Prostate gland (tissue), 2 donors: ENCODE measurements around the gene MRLN. TPM values are rescaled to one million over a fixed set of nuclear protein-coding genes. Genes with fewer than 3 reads are reported as not detected.

Experiments used
- DNase-seq: peaks from one replicate; pipeline ENCODE4 v3.0.0-alpha.2; 2019; ENCODE audit warnings: low spot score
- H3K27ac ChIP-seq, 2 donors: fragments of 200-600 bp; sonication (generic); 2 replicates each; pipeline ENCODE4 v1.5.1; 2017 to 2019
- H3K27me3 ChIP-seq: fragments of 200-600 bp; sonication (generic); replicated peaks from 2 replicates; pipeline ENCODE4 v1.5.1; 2019; ENCODE audit not compliant: insufficient read depth
- H3K36me3 ChIP-seq, 2 donors: fragments of 200-600 bp; sonication (generic); 1 replicate in 1 of 2; 2 replicates in 1 of 2; pipeline versions ENCODE4 v1.5.1 to v1.8.1; 2017 to 2019
- H3K4me1 ChIP-seq: fragments of 200-600 bp; sonication (generic); replicated peaks from 2 replicates; pipeline ENCODE4 v1.5.1; 2019
- H3K4me3 ChIP-seq, 2 donors: fragments of 200-600 bp; sonication (generic); 2 replicates each; pipeline ENCODE4 v1.5.1; 2017 to 2019
- H3K9me3 ChIP-seq: fragments of 200-600 bp; sonication (generic); 2 replicates; pipeline ENCODE4 v1.5.1; 2017
- POLR2A ChIP-seq: fragments of 450-650 bp; IDR thresholded peaks from one replicate; pipeline ENCODE4 v1.6.1; 2016; ENCODE audit warnings: antibody characterized with exemption, mild to moderate bottlenecking
- POLR2AphosphoS5 ChIP-seq: sonication (generic); formaldehyde crosslinking; IDR thresholded peaks from one replicate; pipeline ENCODE4 v1.6.1; 2017; ENCODE audit warnings: antibody characterized with exemption
- whole genome bisulfite sequencing: methylation state at CpG from one replicate; pipeline ENCODE4 v1.1.5; 2018; 5-methylcytosine and 5-hydroxymethylcytosine counted together
- intact Hi-C: fragments of 100-400 bp; cut with DNase I; formaldehyde crosslinking; loops from one replicate; pipeline ENCODE4 v1.14.2; 2022
- total RNA-seq, 2 donors: library from RNA; depleted of rRNA; stranded (reverse); fragments of >200 nt; gene quantifications; one replicate each; pipeline ENCODE4 v1.1.0, GENCODE V29; 2016
- TF ChIP-seq, protein P1 (sequence below), 4 experiments: fragments of 200-600 bp in 2 of 4; fragments of 450-650 bp in 2 of 4; sonication (generic) in 2 of 4; IDR thresholded peaks; 1 replicate in 3 of 4; 2 replicates in 1 of 4; pipeline ENCODE4 v1.5.1; 2016 to 2019; ENCODE audit warnings: antibody characterized with exemption in 4 of 4, mild to moderate bottlenecking in 2 of 4, moderate library complexity in 2 of 4

Gene MRLN
- total RNA-seq, 2 donors from 2014 or later, result not detected

DNA sequence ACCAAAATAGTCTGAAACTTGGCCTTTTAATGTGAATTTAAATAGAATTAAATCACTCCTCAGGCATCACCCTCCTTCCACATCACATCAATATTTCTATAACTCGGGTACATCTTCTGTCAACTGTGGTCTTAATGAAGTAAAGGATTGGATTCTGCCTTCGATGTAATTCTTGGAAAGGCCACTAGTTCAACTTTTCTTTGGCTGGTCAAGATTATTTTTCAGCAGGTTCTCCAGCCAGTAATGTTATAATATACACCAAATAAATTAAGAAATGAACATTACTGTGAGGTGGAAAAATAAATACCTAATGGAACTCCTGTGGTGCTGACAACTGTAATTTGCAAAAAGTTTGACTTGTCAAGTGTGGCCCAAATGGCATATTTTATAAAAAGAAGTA, 33.9 kb downstream of the MRLN start:
- Histone ChIP-seq H3K27me3 (no peaks in the 10 kb centered on the region), H3K9me3 (no peaks in the 10 kb centered on the region), H3K27ac (peak overlapping the region in 1 of 2 donors; percentile 22), H3K36me3 (no peaks in the 10 kb centered on the region), H3K4me1 (no peaks in the 10 kb centered on the region), H3K4me3 (no peak overlapping the region)
- WGBS, result 54% methylated on average over 2 of the region's 2 CpGs
- DNase-seq, result no peak
- TF ChIP-seq, protein P1, sequence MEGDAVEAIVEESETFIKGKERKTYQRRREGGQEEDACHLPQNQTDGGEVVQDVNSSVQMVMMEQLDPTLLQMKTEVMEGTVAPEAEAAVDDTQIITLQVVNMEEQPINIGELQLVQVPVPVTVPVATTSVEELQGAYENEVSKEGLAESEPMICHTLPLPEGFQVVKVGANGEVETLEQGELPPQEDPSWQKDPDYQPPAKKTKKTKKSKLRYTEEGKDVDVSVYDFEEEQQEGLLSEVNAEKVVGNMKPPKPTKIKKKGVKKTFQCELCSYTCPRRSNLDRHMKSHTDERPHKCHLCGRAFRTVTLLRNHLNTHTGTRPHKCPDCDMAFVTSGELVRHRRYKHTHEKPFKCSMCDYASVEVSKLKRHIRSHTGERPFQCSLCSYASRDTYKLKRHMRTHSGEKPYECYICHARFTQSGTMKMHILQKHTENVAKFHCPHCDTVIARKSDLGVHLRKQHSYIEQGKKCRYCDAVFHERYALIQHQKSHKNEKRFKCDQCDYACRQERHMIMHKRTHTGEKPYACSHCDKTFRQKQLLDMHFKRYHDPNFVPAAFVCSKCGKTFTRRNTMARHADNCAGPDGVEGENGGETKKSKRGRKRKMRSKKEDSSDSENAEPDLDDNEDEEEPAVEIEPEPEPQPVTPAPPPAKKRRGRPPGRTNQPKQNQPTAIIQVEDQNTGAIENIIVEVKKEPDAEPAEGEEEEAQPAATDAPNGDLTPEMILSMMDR (IDR thresholded peaks at IDR 0.05), result peak in 1 of 4 experiments; percentile 12
- no peak for TF ChIP-seq POLR2A
- intact Hi-C loops, result loop anchor here (10.0 kb wide), 1 partner anchor 175 kb away; no protein-coding TSS in a partner anchor

DNA sequence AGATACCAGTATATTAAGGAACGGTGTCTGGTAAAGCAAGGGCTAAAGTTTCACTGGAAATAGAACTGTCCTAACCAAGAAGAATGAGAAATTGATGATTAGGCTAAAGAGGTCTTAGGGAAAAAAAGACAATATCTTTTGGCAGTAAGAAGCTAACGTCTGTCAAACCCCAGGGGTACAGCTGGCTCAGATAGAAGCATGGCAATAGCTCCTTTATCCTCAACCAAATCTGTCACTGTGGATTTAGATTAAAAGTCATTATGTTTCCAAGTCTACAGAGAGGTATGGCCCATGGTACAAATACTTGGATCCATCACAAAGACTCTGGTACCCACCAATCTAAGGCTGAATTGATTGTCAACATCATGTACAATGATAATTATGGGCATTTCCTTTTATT, 35.0 kb downstream of the MRLN start:
- Histone ChIP-seq H3K27me3 (no peaks in the 10 kb centered on the region), H3K4me3 (no peak overlapping the region), H3K36me3 (no peaks in the 10 kb centered on the region), H3K27ac (no peak overlapping the region), H3K4me1 (no peaks in the 10 kb centered on the region), H3K9me3 (no peaks in the 10 kb centered on the region)
- TF ChIP-seq, protein P1 (IDR thresholded peaks at IDR 0.05), result no peak
- TF ChIP-seq POLR2AphosphoS5 (no peak), POLR2A (no peak)
- 94% methylated on average over 2 of the region's 2 CpGs for WGBS
- DNase-seq, result no peak
- intact Hi-C loops, result loop anchor here (10.0 kb wide), 1 partner anchor 177 kb away; no protein-coding TSS in a partner anchor

DNA sequence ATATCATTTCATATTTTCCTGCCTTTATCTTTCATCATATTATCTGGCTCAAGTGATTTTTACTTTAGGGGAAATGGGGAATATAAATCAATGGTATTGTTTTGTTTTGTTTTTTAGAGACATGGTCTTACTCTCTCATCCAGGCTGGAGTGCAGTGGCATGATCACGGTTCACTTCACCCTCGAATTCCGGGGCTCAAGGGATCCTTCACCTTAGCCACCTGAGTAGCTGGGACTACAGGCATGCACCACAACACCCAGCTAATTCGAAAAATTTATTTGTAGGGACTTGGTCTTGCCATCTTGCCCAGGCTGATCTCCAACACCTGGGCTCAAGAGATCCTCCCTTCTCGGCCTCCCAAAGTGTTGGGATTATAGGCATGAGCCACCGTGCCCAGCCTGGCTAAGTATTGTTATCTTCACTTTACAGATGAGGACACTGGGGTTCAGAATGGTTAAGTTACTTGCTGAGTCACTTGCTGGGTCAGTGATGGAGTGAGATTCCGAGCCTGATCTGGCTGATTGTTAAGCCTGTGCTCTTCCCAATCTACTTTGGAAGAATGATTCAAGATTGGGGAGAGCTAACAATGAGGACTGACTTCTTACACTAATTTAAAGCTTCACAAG, 39.9 kb downstream of the MRLN start:
- 91% methylated on average over 7 of the region's 7 CpGs for WGBS
- no peaks in the 10 kb centered on the region for H3K36me3 ChIP-seq
- TF ChIP-seq, protein P1 (IDR thresholded peaks at IDR 0.05), result no peak
- no peak for TF ChIP-seq POLR2A
- no peak for TF ChIP-seq POLR2AphosphoS5
- no peak for DNase-seq
- H3K9me3 ChIP-seq, result no peaks in the 10 kb centered on the region
- intact Hi-C loops, result loop anchor here (10.0 kb wide), 1 partner anchor 181 kb away; no protein-coding TSS in a partner anchor
- no peaks in the 10 kb centered on the region for H3K27me3 ChIP-seq
- no peak overlapping the region for H3K27ac ChIP-seq
- H3K4me1 ChIP-seq, result no peaks in the 10 kb centered on the region
- no peak overlapping the region for H3K4me3 ChIP-seq

- H3K4me1 ChIP-seq, result no peaks in the 10 kb centered on the region
- no peak overlapping the region for H3K27ac ChIP-seq
- WGBS, result 55% methylated on average over 3 of the region's 3 CpGs
- no peaks in the 10 kb centered on the region for H3K9me3 ChIP-seq
- no peak overlapping the region for H3K4me3 ChIP-seq
- intact Hi-C loops, result loop anchor here (10.0 kb wide), 1 partner anchor 183 kb away; no protein-coding TSS in a partner anchor
- no peaks in the 10 kb centered on the region for H3K36me3 ChIP-seq
- no peaks in the 10 kb centered on the region for H3K27me3 ChIP-seq
- no peak for DNase-seq
- TF ChIP-seq POLR2A, result no peak
- TF ChIP-seq, protein P1 (IDR thresholded peaks at IDR 0.05), result no peak
- TF ChIP-seq POLR2AphosphoS5, result no peak
Observed at GRCh38 chr10:59711871-59712494, 41.3 kb downstream of the MRLN start.
